Breast epithelium (tissue), 3 donors: Measurements from ENCODE around the gene SCG5.

Source experiments
- POLR2A ChIP-seq: fragments of 450-650 bp; IDR thresholded peaks from one replicate; pipeline ENCODE4 v1.6.1; 2016; ENCODE audit warnings: antibody characterized with exemption, mild to moderate bottlenecking, moderate library complexity
- POLR2AphosphoS5 ChIP-seq, 3 donors: sonication (generic); formaldehyde crosslinking; IDR thresholded peaks; one replicate each; pipeline ENCODE4 v1.6.1; 2017; ENCODE audit warnings: antibody characterized with exemption in 3 of 3
- TF ChIP-seq, protein P1 (sequence below), 3 donors: fragments of 450-650 bp; IDR thresholded peaks; one replicate each; pipeline ENCODE4 v1.5.1; 2016 to 2017; ENCODE audit warnings: antibody characterized with exemption in 3 of 3, mild to moderate bottlenecking in 3 of 3, moderate library complexity in 3 of 3

DNA sequence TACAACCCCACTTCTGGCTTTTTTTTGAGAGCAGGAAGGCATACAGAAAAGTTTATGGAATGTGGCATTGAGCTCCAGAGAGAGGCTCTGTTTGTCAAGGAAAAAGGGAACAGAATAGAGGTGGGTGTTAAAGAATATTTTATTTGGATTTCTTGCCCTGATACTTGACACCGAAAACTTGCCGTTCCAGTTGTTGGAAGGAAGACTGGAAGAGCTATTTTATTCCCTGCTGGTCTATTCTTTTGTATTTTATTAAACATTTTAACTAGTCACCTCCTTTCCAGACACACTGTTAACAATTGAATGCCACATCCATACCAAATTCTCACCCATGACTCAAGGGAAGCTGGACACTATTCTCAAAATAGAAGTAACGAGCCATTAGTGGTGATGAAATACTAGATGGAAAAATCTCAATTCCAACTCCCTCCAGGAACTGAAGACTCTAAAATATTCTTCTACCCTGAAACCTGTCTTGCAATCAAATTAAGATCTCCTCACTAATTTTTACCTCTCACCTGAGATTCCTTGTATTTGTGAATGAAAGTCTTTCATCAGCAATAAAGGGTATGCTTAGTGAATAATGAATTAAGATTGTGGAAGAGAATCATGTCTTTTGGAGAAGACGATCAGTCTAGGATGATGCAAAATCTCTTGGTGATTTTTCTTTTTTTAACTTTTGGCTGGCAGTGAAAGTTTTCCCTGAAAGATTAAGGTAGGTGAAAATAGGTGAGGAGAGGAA lies 104.8 kb downstream of the SCG5 start:
- TF ChIP-seq, protein P1, sequence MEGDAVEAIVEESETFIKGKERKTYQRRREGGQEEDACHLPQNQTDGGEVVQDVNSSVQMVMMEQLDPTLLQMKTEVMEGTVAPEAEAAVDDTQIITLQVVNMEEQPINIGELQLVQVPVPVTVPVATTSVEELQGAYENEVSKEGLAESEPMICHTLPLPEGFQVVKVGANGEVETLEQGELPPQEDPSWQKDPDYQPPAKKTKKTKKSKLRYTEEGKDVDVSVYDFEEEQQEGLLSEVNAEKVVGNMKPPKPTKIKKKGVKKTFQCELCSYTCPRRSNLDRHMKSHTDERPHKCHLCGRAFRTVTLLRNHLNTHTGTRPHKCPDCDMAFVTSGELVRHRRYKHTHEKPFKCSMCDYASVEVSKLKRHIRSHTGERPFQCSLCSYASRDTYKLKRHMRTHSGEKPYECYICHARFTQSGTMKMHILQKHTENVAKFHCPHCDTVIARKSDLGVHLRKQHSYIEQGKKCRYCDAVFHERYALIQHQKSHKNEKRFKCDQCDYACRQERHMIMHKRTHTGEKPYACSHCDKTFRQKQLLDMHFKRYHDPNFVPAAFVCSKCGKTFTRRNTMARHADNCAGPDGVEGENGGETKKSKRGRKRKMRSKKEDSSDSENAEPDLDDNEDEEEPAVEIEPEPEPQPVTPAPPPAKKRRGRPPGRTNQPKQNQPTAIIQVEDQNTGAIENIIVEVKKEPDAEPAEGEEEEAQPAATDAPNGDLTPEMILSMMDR (IDR thresholded peaks at IDR 0.05): no peak
- no peak for TF ChIP-seq POLR2A
- TF ChIP-seq POLR2AphosphoS5 (IDR thresholded peaks at IDR 0.05): no peak
